ENCODE measurements around the gene ABLIM2.

GRCh38 chr4:8089862-8090261, 68.8 kb downstream of the ABLIM2 start:
- TF ChIP-seq, protein P1, sequence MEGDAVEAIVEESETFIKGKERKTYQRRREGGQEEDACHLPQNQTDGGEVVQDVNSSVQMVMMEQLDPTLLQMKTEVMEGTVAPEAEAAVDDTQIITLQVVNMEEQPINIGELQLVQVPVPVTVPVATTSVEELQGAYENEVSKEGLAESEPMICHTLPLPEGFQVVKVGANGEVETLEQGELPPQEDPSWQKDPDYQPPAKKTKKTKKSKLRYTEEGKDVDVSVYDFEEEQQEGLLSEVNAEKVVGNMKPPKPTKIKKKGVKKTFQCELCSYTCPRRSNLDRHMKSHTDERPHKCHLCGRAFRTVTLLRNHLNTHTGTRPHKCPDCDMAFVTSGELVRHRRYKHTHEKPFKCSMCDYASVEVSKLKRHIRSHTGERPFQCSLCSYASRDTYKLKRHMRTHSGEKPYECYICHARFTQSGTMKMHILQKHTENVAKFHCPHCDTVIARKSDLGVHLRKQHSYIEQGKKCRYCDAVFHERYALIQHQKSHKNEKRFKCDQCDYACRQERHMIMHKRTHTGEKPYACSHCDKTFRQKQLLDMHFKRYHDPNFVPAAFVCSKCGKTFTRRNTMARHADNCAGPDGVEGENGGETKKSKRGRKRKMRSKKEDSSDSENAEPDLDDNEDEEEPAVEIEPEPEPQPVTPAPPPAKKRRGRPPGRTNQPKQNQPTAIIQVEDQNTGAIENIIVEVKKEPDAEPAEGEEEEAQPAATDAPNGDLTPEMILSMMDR (IDR thresholded peaks at IDR 0.05) = no peak
- no peak for TF ChIP-seq POLR2A (IDR thresholded peaks at IDR 0.05)

Measured in lower leg skin (tissue), 3 donors.